CMK (cell line): ENCODE results near the gene MAP4K4.

Experiments
- DNase-seq: peaks from one replicate; pipeline ENCODE4 v3.0.0-alpha.2; 2010; ENCODE audit warnings: low read depth

MAP4K4 gene

GRCh38 chr2:101692766-101693165 lies 4.7 kb upstream of the MAP4K4 start:
- DNase-seq, result no peak

GRCh38 chr2:101693991-101694588 lies 3.4 kb upstream of the MAP4K4 start:
- DNase-seq, result no peak

- no peak for DNase-seq
These were observed 1.0 kb upstream of the MAP4K4 start for GRCh38 chr2:101696272-101697123.

- DNase-seq, result no peak
These were observed 722 bp downstream of the MAP4K4 start for GRCh38 chr2:101698014-101698843.

- DNase-seq, result no peak
These were observed 1.6 kb downstream of the MAP4K4 start for GRCh38 chr2:101698844-101699754.

GRCh38 chr2:101699755-101700461 lies 2.4 kb downstream of the MAP4K4 start:
- DNase-seq, result no peak

GRCh38 chr2:101704046-101704466 lies 6.5 kb downstream of the MAP4K4 start:
- DNase-seq, result no peak

GRCh38 chr2:101704816-101705578 lies 7.5 kb downstream of the MAP4K4 start:
- DNase-seq, result no peak

- DNase-seq, result no peak
These were observed 8.8 kb downstream of the MAP4K4 start for GRCh38 chr2:101706121-101706818.

GRCh38 chr2:101706819-101707177 lies 9.3 kb downstream of the MAP4K4 start:
- no peak for DNase-seq

GRCh38 chr2:101710036-101710435 lies 12.5 kb downstream of the MAP4K4 start:
- no peak for DNase-seq

- no peak for DNase-seq
These were observed 13.2 kb downstream of the MAP4K4 start for GRCh38 chr2:101710471-101711318.

GRCh38 chr2:101714118-101714517 lies 16.6 kb downstream of the MAP4K4 start:
- DNase-seq, result no peak

- no peak for DNase-seq
These were observed 19.8 kb downstream of the MAP4K4 start for GRCh38 chr2:101717071-101717845.

- no peak for DNase-seq
These were observed 21.0 kb downstream of the MAP4K4 start for GRCh38 chr2:101718479-101718878.

- no peak for DNase-seq
These were observed 21.6 kb downstream of the MAP4K4 start for GRCh38 chr2:101718993-101719571.

- DNase-seq, result no peak
These were observed 23.2 kb downstream of the MAP4K4 start for GRCh38 chr2:101720732-101721131.

GRCh38 chr2:101722864-101723263 lies 25.4 kb downstream of the MAP4K4 start:
- DNase-seq, result no peak
